NCI-H2107 treated with DMSO at 0.1 percent for 48 hours (cell line): ENCODE results near the gene INS.
A peak's percentile ranks its signal among the peaks of the same experiment; 100 is the strongest.
"Not testable (repeated sequence)": the region's sequence is repeated elsewhere in the genome, so short reads cannot be mapped to it uniquely, and the experiment has no call there.

Experiments used
- DNase-seq: peaks from one replicate; lab custom pipeline; 2025; ENCODE audit not compliant: unreplicated experiment; lab: John Stamatoyannopoulos, UW

INS gene

GRCh38 chr11:2199466-2200341 lies 38.7 kb upstream of the INS start:
- DNase-seq, result no peak

- DNase-seq, result no peak
These were observed 37.8 kb upstream of the INS start for GRCh38 chr11:2198621-2199365.

DNA sequence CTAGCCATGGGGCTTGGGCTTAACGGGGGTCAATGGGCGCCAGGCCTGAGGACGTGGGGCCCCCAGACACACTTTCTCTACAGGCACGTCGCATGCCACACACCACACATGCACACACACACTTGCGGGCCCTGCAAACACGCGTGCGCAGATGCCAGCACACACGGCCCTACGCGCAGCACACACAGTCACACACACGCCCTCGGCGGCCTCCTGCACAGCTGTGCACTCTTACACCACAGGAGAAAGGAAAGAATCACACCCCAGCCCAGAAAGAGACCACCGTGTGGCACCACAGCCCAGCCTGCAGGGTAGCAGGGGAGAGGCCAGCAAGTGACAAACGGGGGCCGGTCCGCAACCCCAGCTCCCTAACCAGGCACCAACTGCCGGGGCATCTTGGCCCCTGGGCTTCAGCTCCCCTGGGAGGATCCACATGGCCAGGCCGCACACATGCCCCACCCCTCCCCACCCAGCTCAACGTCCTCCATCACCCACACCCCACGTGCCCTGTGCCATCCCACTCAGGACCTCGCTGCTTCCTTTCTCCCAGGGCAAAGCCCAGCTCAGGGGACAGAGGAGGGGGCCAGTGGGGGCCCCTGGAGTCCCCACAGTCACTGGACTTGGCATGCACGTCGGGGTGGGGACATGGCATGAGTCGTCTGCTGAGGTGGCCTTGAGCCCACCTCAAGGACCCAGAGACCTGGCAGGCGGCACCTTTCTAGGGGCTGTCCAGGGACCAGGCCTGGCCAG lies 36.9 kb upstream of the INS start:
- no peak for DNase-seq

DNA sequence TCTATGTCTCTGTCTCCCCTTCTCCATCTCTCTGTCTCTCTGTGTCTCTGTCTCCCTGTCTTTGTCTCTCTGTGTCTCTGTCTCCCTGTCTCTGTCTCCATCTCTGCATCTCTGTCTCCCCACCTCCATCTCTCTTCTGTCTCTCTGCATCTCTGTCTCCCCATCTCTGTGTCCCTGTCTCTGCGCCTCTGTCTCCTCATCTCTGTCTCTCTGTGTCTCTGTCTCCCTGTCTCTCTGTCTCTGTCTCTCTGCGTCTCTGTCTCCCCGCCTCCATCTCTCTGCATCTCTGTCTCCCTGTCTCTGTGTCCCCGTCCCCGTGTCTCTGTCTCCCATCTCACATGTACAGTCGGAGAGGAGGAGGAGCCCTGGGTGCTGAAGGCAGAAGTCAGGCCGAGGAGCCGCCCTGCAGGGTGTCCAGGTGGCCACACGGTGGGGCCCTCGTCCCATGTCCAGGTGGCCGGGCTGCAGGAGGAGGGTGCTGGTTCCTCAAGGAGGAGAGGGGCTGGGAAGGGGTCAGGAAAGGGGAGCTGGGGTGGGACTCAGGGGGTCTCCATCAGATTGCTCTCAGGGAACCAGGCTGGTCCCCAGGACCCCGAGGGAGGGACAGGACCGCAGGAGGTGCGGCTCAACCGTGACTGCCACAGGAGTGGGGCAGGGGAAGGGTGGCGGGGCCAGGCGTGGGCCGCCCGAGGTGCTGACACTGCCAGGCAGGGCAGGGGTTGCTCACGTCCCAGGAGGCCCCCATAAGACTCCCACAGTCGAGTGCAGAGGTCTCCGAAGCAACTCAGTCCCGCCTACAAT lies 36.2 kb upstream of the INS start:
- DNase-seq, result peak; percentile 25

- no peak for DNase-seq
These were observed 34.7 kb upstream of the INS start for GRCh38 chr11:2195756-2196088.

DNA sequence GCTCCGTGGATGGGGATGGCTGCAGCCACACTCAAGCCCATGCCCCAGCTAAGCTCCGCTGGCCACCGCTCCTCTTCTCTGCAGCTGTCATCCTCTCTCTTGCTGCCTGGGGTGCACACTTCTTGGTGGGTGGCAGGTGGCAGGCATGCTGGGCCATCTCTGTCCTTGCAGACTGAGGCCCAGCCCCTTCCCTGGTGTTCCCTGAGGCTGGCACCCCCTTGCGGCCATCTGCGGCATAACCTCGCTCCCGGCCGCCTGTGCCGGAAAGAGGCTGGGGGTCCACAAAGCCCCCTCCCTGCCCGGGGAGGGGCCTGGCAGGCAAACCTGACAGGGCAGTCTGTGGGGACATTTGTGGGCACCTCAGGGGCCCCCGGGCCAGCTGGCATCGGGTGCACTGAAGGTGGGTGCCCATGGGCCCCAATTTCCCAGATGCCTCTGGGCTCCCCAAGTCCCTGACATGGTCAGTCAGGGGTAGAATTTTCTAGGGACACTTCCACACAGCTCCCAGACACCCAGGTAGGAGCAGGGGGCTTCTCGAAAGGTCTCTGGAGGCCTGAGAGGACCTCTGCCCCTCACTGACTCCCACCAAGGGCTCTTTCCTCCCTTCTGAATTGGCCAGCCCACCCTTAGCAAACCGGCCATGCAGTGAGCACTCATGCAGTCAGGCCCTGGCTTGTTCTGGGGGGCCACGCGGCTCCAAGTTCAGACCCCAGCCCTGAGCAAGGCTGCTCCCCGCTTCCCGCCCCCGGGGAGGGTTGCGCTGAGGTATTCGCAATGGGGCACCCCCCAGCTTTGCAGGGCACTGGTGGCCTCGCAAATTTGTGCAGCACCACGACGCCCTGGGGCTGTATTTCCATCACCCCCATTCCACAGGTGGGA lies 34.1 kb upstream of the INS start:
- DNase-seq, result no peak

DNA sequence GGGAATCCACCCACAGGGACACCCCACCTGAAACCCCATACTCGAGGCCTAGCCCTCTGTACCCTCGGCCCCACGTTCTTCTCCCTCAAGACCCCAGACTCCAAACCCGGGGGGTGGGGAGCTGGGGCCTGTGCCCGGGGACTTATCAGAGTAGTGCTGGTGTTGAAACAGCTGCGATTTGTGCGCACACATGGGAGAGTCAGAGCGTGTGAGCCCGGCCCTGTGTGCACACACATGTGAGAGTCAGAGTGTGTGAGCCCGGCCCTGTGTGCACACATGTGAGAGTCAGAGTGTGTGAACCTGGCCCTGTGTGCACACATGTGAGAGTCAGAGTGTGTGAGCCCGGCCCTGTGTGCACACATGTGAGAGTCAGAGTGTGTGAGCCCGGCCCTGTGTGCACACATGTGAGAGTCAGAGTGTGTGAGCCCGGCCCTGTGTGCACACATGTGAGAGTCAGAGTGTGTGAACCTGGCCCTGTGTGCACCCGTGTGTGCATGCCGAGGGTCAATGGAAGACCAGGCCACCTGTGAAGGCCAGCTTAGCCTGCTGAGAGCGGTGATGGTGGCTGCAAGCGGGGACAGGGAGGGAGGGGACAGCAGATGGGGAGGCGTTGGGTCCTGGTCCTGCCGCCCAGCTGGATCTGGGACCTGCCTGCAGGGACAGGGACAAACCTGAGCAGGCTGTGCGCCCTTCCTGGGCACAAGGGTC lies 33.0 kb upstream of the INS start:
- not testable (repeated sequence) for DNase-seq

- DNase-seq, result no peak
These were observed 32.3 kb upstream of the INS start for GRCh38 chr11:2193099-2193887.

DNA sequence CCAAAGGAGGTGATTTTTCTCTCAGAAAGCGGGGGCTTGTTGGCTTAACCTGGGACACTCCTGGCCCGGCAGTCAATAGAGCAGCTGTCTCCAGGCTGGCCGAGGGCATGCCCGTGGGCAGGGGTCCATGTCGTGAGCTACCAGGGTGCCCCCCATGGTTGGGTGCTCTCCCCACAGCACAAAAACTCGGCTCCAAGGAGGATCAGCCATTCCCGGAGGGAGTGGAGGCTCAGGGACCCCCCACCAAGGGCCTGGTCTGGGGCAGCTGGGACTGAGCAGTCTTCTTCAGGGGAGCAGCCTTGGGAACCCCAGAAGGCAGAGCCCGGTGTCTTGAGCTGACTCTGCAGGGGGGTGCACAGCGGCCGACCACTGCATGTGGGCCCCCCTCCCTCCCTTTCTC lies 31.4 kb upstream of the INS start:
- no peak for DNase-seq

DNA sequence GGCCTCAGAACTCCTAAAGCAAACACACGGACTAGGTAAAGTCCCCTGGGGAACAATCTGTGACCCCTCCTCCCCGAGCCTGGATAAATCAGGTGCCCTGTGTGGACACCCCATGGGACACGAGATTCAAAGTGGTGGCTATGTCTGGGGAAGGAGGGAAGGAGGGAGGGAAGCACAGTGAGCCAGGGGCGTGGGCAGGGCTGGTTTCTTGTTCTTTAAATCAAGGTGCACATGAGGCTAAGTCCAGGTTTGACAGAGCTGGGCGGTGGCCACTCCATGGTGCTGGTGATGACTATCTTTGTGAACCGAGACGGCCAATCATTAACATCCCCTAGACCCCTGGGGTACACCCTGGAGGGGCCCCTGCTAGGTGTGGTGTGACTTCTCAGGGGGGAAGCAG lies 30.9 kb upstream of the INS start:
- no peak for DNase-seq

DNA sequence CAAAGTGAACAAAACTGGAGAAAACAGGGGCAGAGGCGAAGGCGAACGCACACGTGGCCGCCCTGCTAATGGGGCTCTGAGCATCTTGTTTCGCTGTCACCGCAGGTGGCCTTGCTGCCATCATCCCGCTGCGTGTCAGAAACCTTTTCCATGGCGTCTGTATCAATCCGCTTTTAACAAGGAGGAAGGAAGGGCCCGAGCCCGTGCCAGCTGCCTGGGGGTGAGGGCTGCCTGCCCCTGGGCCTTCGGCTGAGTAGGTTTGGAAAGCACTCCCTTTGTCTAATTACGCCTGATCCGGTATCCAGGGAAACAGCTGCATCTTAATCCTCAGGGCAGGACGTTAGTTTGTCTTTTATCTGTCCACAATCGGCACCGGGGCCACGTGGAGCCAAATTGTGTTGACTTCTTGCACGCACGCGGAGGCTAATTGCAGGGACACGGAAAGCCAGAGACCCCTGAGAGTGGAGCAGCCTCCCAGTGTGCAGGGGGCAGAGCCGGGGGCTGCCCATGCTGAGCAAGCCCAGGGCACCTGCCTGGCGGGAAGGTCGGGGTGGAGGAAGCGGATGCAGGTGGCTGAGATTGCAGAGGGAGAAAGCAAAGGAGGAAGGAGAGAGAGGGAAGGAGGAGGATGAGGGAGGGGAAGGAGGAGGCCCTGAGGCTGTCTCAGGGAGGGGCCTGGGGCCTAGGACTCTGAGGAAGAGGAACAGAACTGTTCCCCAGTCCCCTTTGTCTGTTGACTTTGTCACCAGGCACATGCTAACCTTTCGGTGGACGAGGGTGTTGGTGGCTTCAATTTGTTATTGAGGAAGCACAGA lies 29.9 kb upstream of the INS start:
- no peak for DNase-seq

DNA sequence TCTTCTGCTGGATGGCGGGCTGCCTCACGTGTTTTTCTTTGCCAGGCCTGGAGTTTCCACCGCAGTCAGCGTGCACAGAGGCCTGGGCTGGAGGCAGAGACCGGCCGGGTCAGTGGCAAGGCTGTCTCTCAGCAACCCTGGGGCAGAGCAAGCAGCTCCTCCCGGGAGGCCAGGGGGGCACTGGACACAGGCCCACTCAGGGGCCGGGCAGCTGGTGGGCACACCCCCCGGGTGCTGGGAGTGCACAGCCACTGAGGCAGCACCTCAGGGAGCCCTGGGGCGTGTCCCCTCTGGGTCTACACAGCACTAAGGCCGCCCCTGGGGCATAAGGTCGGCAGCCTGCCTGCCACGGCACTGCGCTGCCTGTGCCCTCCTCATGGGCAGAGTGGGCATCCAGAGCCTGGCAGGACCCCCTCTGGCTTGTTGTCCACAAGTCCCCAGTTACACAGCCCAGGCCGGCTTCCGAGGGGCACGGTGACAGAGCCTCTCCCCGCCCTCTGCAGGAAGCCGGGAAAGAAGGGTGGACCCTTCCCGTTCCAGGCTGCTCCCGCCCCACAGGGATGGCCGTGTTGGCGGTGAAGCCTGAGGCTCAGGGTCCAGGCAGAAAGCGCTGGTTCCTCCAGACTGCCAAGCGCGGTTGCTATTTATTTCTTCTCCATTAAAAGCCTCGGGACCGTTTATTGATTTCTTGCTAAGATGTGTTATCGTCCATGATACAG lies 29.1 kb upstream of the INS start:
- DNase-seq, result no peak

GRCh38 chr11:2188745-2189144 lies 27.7 kb upstream of the INS start:
- DNase-seq, result no peak

DNA sequence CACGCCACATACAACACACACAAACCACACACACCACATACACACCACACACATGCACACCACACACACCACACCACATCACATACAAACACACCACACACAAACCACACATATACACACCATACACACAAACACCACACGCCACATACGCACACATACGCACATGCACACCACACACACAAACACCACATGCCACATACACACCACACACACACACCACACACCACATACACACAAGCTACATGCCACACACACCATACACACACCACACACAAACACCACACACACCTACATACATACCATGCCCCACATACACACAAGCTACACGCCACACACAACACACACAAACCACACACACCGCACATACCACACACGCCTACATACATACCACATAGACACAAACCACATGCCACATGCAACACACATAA lies 26.3 kb upstream of the INS start:
- no peak for DNase-seq

DNA sequence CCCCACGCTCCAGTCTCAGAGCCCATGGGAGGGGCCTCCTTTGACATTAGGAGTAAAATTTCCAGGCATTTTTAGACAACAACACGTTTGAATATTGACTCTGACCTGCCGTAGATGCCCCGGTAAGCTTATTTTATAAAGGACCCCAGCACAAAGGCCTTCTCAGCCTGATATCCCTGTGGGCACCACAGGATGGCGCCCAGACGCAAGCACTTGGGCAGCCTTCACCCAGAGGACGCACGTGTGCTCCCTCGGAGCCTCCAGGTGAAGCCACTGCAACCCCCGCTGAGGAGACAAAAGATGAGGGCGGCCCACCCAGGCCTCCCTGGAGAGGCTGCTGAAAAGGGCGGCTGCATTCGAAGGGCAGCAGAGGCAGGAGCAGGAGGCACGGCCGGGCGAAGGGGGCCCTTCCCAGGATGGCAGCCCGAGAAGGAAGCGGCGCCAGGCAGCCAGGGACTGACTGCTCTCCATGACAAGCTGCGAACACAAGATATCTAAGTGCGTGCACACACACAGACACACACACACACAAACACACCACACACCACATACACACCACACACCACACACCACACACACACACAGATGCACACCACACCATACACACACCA lies 25.8 kb upstream of the INS start:
- DNase-seq, result peak; percentile 26

GRCh38 chr11:2185324-2186085 lies 24.5 kb upstream of the INS start:
- DNase-seq, result no peak
